ENCODE results near the gene ALKBH4. TPM values are rescaled to one million over a fixed set of nuclear protein-coding genes. Genes with fewer than 3 reads are reported as not detected.

Gene ALKBH4
- polyA plus RNA-seq, 1 experiment = 4.3 TPM

GRCh38 chr7:102407910-102408309 is 56.8 kb downstream of the ALKBH4 start:
- ChIA-PET CTCF (no interaction called here), POLR2A (no interaction called here)
- TF ChIP-seq CTCF (IDR thresholded peaks at IDR 0.05; ENCODE audit: low read depth, low read length) = no peak
- no peak overlapping the region for H3K27ac ChIP-seq (ENCODE audit: low read depth, low read length)
- peaks cover 3% of the 10 kb centered on the region; the same call in 1 of the 2 replicates for H3K9me3 ChIP-seq (ENCODE audit: control insufficient read depth, insufficient read depth, low read length)
- no peak overlapping the region for H3K4me3 ChIP-seq (ENCODE audit: low read depth, low read length)
- H3K27me3 ChIP-seq (ENCODE audit: control insufficient read depth, insufficient read depth, low read length) = no peaks in the 10 kb centered on the region
- DNase-seq (ENCODE audit: low read depth, low spot score) = no peak

Other genes with a start within 250 kb of the ALKBH4 start
- 0.52 and 0.89 TPM in 2 replicates for gene SH2B2, start 178.0 kb downstream of the ALKBH4 start, polyA plus RNA-seq (2011; rRNA removed)
- gene SPDYE6, start 108.4 kb downstream of the ALKBH4 start, polyA plus RNA-seq (2011; rRNA removed) = not detected in 2 replicates
- gene PRKRIP1, start 68.5 kb downstream of the ALKBH4 start, polyA plus RNA-seq (2011; rRNA removed) = 11.4 and 13.1 TPM in 2 replicates
- 27.8 and 41.9 TPM in 2 replicates for gene ORAI2, start 31.3 kb downstream of the ALKBH4 start, polyA plus RNA-seq (2011; rRNA removed)
- 9.2 and 12.2 TPM in 2 replicates for gene LRWD1, start 121 bp upstream of the ALKBH4 start, polyA plus RNA-seq (2011; rRNA removed)
- 44.8 and 55.3 TPM in 2 replicates for gene POLR2J, start 14.1 kb upstream of the ALKBH4 start, polyA plus RNA-seq (2011; rRNA removed)
- gene RASA4B, start 52.9 kb upstream of the ALKBH4 start, polyA plus RNA-seq (2011; rRNA removed) = 4.0 and 5.2 TPM in 2 replicates
- 1.7 and 1.8 TPM in 2 replicates for gene UPK3BL2, start 78.8 kb upstream of the ALKBH4 start, polyA plus RNA-seq (2011; rRNA removed)
- gene SPDYE2, start 86.4 kb upstream of the ALKBH4 start, polyA plus RNA-seq (2011; rRNA removed) = not detected in 2 replicates
- 40.8 and 59.9 TPM in 2 replicates for gene POLR2J3, start 107.7 kb upstream of the ALKBH4 start, polyA plus RNA-seq (2011; rRNA removed)
- 7.0 and 14.9 TPM in 2 replicates for gene RASA4, start 151.9 kb upstream of the ALKBH4 start, polyA plus RNA-seq (2011; rRNA removed)
- gene UPK3BL1, start 177.9 kb upstream of the ALKBH4 start, polyA plus RNA-seq (2011; rRNA removed) = 19.7 and 27.3 TPM in 2 replicates
- not detected in 2 replicates for gene SPDYE2B, start 185.5 kb upstream of the ALKBH4 start, polyA plus RNA-seq (2011; rRNA removed)
- 1.9 and 2.0 TPM in 2 replicates for gene POLR2J2, start 206.8 kb upstream of the ALKBH4 start, polyA plus RNA-seq (2011; rRNA removed)